ENCODE results near the gene ATG2A. TPM values are rescaled to one million over a fixed set of nuclear protein-coding genes. Genes with fewer than 3 reads are reported as not detected.
A peak's percentile ranks its signal among the peaks of the same experiment; 100 is the strongest.

ATG2A gene
- total and polyA plus RNA-seq, 2 of the 8 experiments (the other 6 are each of a cell fraction or from before 2014, with no cell fraction given), result 12.1 to 22.1 TPM

DNA sequence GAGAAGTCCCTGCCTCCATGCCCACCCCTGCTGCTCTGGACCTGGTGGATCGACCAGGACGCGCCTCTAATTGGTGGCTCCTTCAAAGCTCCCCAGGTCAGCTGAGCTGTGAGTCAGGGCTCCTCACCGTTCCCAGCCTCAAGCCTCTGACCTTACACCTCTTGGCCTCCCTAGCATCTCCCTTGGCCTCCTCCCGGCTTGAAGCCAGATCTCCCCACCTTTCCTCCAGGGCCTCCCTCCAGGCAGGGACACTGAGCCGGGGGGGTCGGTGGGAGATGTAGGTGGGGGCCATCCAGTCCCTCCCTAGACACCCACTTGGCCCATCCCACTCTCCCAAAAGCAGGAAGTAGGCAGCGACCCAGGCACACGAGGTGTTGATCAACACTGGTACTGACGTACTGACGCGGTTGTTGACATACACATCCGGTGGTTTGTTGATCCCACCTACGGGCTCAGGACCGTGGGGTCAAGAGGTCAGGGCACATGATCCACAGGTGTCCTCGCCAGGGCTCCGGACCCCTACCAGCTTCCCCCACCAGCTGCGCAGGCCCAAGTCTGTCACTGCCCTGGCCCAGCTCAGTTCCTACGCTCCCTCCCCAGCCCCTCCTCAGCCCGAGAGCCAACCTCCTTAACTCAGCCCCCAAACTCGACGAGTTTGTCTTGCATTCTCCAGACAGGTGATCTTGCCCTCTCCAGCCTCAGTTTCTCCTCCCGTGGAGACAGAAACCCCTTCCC, 802 bp downstream of the ATG2A start (continued):
- no peak for TF ChIP-seq ZNF274 (IDR thresholded peaks at IDR 0.05; ENCODE audit: borderline replicate concordance, extremely low read depth, low read length)
- TF ChIP-seq, protein P1, sequence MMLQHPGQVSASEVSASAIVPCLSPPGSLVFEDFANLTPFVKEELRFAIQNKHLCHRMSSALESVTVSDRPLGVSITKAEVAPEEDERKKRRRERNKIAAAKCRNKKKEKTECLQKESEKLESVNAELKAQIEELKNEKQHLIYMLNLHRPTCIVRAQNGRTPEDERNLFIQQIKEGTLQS (IDR thresholded peaks at IDR 0.05; ENCODE audit: insufficient read depth, low read depth, low read length), result no peak
- no peak for TF ChIP-seq TCF12 (IDR thresholded peaks at IDR 0.05; ENCODE audit: low read depth, low read length)
- TF ChIP-seq JUN (IDR thresholded peaks at IDR 0.05; ENCODE audit: low read depth, low read length), result no peak
- TF ChIP-seq, protein P2, sequence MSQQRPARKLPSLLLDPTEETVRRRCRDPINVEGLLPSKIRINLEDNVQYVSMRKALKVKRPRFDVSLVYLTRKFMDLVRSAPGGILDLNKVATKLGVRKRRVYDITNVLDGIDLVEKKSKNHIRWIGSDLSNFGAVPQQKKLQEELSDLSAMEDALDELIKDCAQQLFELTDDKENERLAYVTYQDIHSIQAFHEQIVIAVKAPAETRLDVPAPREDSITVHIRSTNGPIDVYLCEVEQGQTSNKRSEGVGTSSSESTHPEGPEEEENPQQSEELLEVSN (IDR thresholded peaks at IDR 0.05), result no peak
- peak; percentile 65 for TF ChIP-seq MAX (IDR thresholded peaks at IDR 0.05)
- TF ChIP-seq SIX5 (IDR thresholded peaks at IDR 0.05; ENCODE audit: low read depth, low read length), result no peak
- TF ChIP-seq RNF2 (IDR thresholded peaks at IDR 0.05; ENCODE audit: borderline replicate concordance, low read depth, low read length, missing control alignments, poor library complexity, severe bottlenecking), result no peak
- TF ChIP-seq EZH2 (IDR thresholded peaks at IDR 0.05; ENCODE audit: low read depth, low read length, severe bottlenecking), result no peak
- no peak for TF ChIP-seq TAF7 (optimal IDR thresholded peaks at IDR 0.05; ENCODE audit: borderline replicate concordance, low read depth, low read length)
- TF ChIP-seq HDAC2 (IDR thresholded peaks at IDR 0.05; ENCODE audit: borderline replicate concordance in 1 of 2, low read depth in 2 of 2, low read length in 2 of 2), result 0 out of 4 replicates have a peak, but pooled peaks of 1 of the 2 experiments have one; percentile 44
- TF ChIP-seq CTBP2 (IDR thresholded peaks at IDR 0.05; ENCODE audit: borderline replicate concordance, insufficient read depth, insufficient read length, low read length), result no peak
- TF ChIP-seq RFX5 (IDR thresholded peaks at IDR 0.05; ENCODE audit: borderline replicate concordance, low read depth, low read length), result no peak
- peak; percentile 30 for TF ChIP-seq KDM4A (IDR thresholded peaks at IDR 0.05; ENCODE audit: low read depth, low read length, severe bottlenecking)
- no peak for TF ChIP-seq RAD21 (IDR thresholded peaks at IDR 0.05 in 1 of 2, conservative IDR thresholded peaks at IDR 0.05 in 1 of 2; ENCODE audit: low read depth in 2 of 2, low read length in 2 of 2)
- TF ChIP-seq EGR1 (IDR thresholded peaks at IDR 0.05; ENCODE audit: borderline replicate concordance, low read depth, low read length), result no peak
- no peak for TF ChIP-seq RBBP5 (IDR thresholded peaks at IDR 0.05; ENCODE audit: borderline replicate concordance, low read depth, low read length)
- TF ChIP-seq YY1 (IDR thresholded peaks at IDR 0.05; ENCODE audit: low read depth, low read length), result no peak
